Measurements from ENCODE around the gene KRT15.

The KRT15 gene

GRCh38 chr17:41523787-41524186 lies 5.1 kb upstream of the KRT15 start:
- no peak for DNase-seq (ENCODE audit: low spot score)

- no peak for DNase-seq (ENCODE audit: low spot score)
These were observed 4.5 kb upstream of the KRT15 start for GRCh38 chr17:41523225-41523593.

GRCh38 chr17:41522301-41523224 lies 3.9 kb upstream of the KRT15 start:
- DNase-seq (ENCODE audit: low spot score), result no peak

GRCh38 chr17:41521574-41522261 lies 3.0 kb upstream of the KRT15 start:
- no peak for DNase-seq (ENCODE audit: low spot score)

- no peak for DNase-seq (ENCODE audit: low spot score)
These were observed 2.3 kb upstream of the KRT15 start for GRCh38 chr17:41520821-41521521.

GRCh38 chr17:41519501-41520224 lies 973 bp upstream of the KRT15 start:
- DNase-seq (ENCODE audit: low spot score), result no peak

- DNase-seq (ENCODE audit: low spot score), result no peak
These were observed 659 bp downstream of the KRT15 start for GRCh38 chr17:41518031-41518430.

- DNase-seq (ENCODE audit: low spot score), result no peak
These were observed 1.8 kb downstream of the KRT15 start for GRCh38 chr17:41516830-41517283.

- no peak for DNase-seq (ENCODE audit: low spot score)
These were observed 2.4 kb downstream of the KRT15 start for GRCh38 chr17:41516147-41516829.

GRCh38 chr17:41513168-41513547 lies 5.5 kb downstream of the KRT15 start:
- DNase-seq (ENCODE audit: low spot score), result no peak

- DNase-seq (ENCODE audit: low spot score), result no peak
These were observed 6.0 kb downstream of the KRT15 start for GRCh38 chr17:41512546-41513167.

GRCh38 chr17:41511716-41512115 lies 7.0 kb downstream of the KRT15 start:
- no peak for DNase-seq (ENCODE audit: low spot score)

GRCh38 chr17:41511116-41511515 lies 7.6 kb downstream of the KRT15 start:
- DNase-seq (ENCODE audit: low spot score), result no peak

- DNase-seq (ENCODE audit: low spot score), result no peak
These were observed 8.2 kb downstream of the KRT15 start for GRCh38 chr17:41510251-41511065.

- no peak for DNase-seq (ENCODE audit: low spot score)
These were observed 11.3 kb downstream of the KRT15 start for GRCh38 chr17:41507315-41507880.

GRCh38 chr17:41505809-41506767 lies 12.6 kb downstream of the KRT15 start:
- DNase-seq (ENCODE audit: low spot score), result no peak

GRCh38 chr17:41505007-41505808 lies 13.5 kb downstream of the KRT15 start, which contains the start of gene KRT13:
KRT13 (minus strand) TSS chr17:41505612; CDS start chr17:41505550, 62 bp downstream.
- DNase-seq (ENCODE audit: low spot score), result no peak

All from HuH-7 (cell line).